ENCODE data around the gene TBX18.

GRCh38 chr6:84811351-84811750 is 47.0 kb upstream of the TBX18 start:
- no peak for TF ChIP-seq CTCF (IDR thresholded peaks at IDR 0.05)
- no peak for TF ChIP-seq ZFX (IDR thresholded peaks at IDR 0.05; ENCODE audit: borderline replicate concordance)

Measured in 22Rv1 (cell line).